Peyer's patch (tissue), 4 donors: Measurements from ENCODE around the gene ERC2. TPM values are rescaled to one million over a fixed set of nuclear protein-coding genes. Genes with fewer than 3 reads are reported as not detected.

ENCODE experiments used
- DNase-seq, 3 donors: peaks; one replicate each; pipeline ENCODE4 v3.0.0-alpha.2; 2017 to 2019
- H3K27ac ChIP-seq, 4 donors: fragments of 200-600 bp; sonication (generic); one replicate each; pipeline ENCODE4 v1.5.1; 2016 to 2019
- H3K27me3 ChIP-seq, 2 donors: fragments of 200-600 bp; sonication (generic); one replicate each; pipeline ENCODE4 v1.5.1; 2019
- H3K36me3 ChIP-seq, 3 donors: fragments of 200-600 bp; sonication (generic); one replicate each; pipeline ENCODE4 v1.5.1; 2016 to 2019
- H3K4me1 ChIP-seq, 4 donors: fragments of 200-600 bp; sonication (generic); one replicate each; pipeline ENCODE4 v1.5.1; 2016 to 2019
- H3K4me3 ChIP-seq, 4 donors: fragments of 200-600 bp; sonication (generic); 1 replicate in 3 of 4; 2 replicates in 1 of 4; pipeline ENCODE4 v1.5.1; 2016 to 2019; ENCODE audit warnings: mild to moderate bottlenecking in 1 of 4
- H3K9me3 ChIP-seq, 4 donors: fragments of 200-600 bp; sonication (generic); one replicate each; pipeline ENCODE4 v1.5.1; 2016 to 2019; ENCODE audit warnings: mild to moderate bottlenecking in 1 of 4
- CTCF ChIP-seq, 6 experiments: fragments of 450-650 bp in 4 of 6; fragments of 200-600 bp in 2 of 6; sonication (generic) in 1 of 6; IDR thresholded peaks; one replicate each; pipeline ENCODE4 v1.5.1; 2017 to 2019; ENCODE audit warnings: antibody characterized with exemption in 6 of 6, mild to moderate bottlenecking in 3 of 6, moderate library complexity in 1 of 6
- POLR2A ChIP-seq, 2 donors: fragments of 450-650 bp; IDR thresholded peaks; one replicate each; pipeline ENCODE4 v1.5.1; 2017; ENCODE audit warnings: antibody characterized with exemption in 2 of 2, mild to moderate bottlenecking in 2 of 2, moderate library complexity in 2 of 2
- total RNA-seq, 4 donors: library from RNA; depleted of rRNA; stranded (reverse); fragments of >200 nt; gene quantifications; one replicate each; pipeline ENCODE4 v1.1.0, GENCODE V29; 2016

ERC2 gene
- total RNA-seq, 4 donors from 2014 or later = 0.18 to 0.83 TPM; not detected in 2

- H3K27ac ChIP-seq = no peak overlapping the region
- no peaks in the 10 kb centered on the region for H3K36me3 ChIP-seq
- H3K4me1 ChIP-seq = no peaks in the 10 kb centered on the region
- no peaks in the 10 kb centered on the region for H3K27me3 ChIP-seq
- H3K9me3 ChIP-seq = no peaks in the 10 kb centered on the region
- TF ChIP-seq POLR2A (IDR thresholded peaks at IDR 0.05) (no peak), CTCF (IDR thresholded peaks at IDR 0.05) (no peak)
- no peak for DNase-seq
- H3K4me3 ChIP-seq = no peak overlapping the region
Observed at GRCh38 chr3:56411166-56411565, 57.1 kb downstream of the ERC2 start.

- no peak overlapping the region for H3K27ac ChIP-seq
- DNase-seq = no peak
- H3K4me1 ChIP-seq = no peaks in the 10 kb centered on the region
- no peaks in the 10 kb centered on the region for H3K9me3 ChIP-seq
- no peaks in the 10 kb centered on the region for H3K36me3 ChIP-seq
- TF ChIP-seq CTCF (IDR thresholded peaks at IDR 0.05) = no peak
- no peak for TF ChIP-seq POLR2A (IDR thresholded peaks at IDR 0.05)
- H3K27me3 ChIP-seq = no peaks in the 10 kb centered on the region
- no peak overlapping the region for H3K4me3 ChIP-seq
Observed at GRCh38 chr3:56410576-56410975, 57.7 kb downstream of the ERC2 start.

GRCh38 chr3:56409790-56410189 is 58.5 kb downstream of the ERC2 start:
- Histone ChIP-seq H3K9me3 (no peaks in the 10 kb centered on the region), H3K27me3 (no peaks in the 10 kb centered on the region)
- no peak for DNase-seq

GRCh38 chr3:56408761-56409196 is 59.5 kb downstream of the ERC2 start:
- no peaks in the 10 kb centered on the region for H3K4me1 ChIP-seq
- no peaks in the 10 kb centered on the region for H3K27me3 ChIP-seq
- no peak for DNase-seq
- TF ChIP-seq CTCF (IDR thresholded peaks at IDR 0.05) (no peak), POLR2A (IDR thresholded peaks at IDR 0.05) (no peak)
- H3K4me3 ChIP-seq = no peak overlapping the region
- H3K9me3 ChIP-seq = no peaks in the 10 kb centered on the region
- no peaks in the 10 kb centered on the region for H3K36me3 ChIP-seq
- H3K27ac ChIP-seq = no peak overlapping the region

More at GRCh38 chr3:56409790-56410189, 58.5 kb downstream of the ERC2 start:
- H3K4me3 ChIP-seq = no peak overlapping the region
- no peak overlapping the region for H3K27ac ChIP-seq
- no peak for TF ChIP-seq POLR2A (IDR thresholded peaks at IDR 0.05)
- TF ChIP-seq CTCF (IDR thresholded peaks at IDR 0.05) = no peak
- no peaks in the 10 kb centered on the region for H3K36me3 ChIP-seq
- no peaks in the 10 kb centered on the region for H3K4me1 ChIP-seq

GRCh38 chr3:56406826-56407515 is 61.3 kb downstream of the ERC2 start:
- Histone ChIP-seq H3K27ac (no peak overlapping the region), H3K9me3 (no peaks in the 10 kb centered on the region), H3K36me3 (no peaks in the 10 kb centered on the region), H3K4me1 (no peaks in the 10 kb centered on the region), H3K4me3 (no peak overlapping the region), H3K27me3 (no peaks in the 10 kb centered on the region)
- no peak for DNase-seq
- no peak for TF ChIP-seq POLR2A (IDR thresholded peaks at IDR 0.05)
- TF ChIP-seq CTCF (IDR thresholded peaks at IDR 0.05) = no peak
